CD4-positive, alpha-beta T cell treated with Interleukin-1 beta for 1 hour (primary cell): ENCODE results near the gene JMJD1C.
"Not testable (repeated sequence)": the region's sequence is repeated elsewhere in the genome, so short reads cannot be mapped to it uniquely, and the experiment has no call there.

Experiments
- DNase-seq, 2 donors: peaks; one replicate each; pipeline ENCODE4 v3.0.0-alpha.2; 2020 to 2022

Gene JMJD1C

GRCh38 chr10:63391812-63392211 is 74.0 kb downstream of the JMJD1C start:
- DNase-seq: no peak

- no peak for DNase-seq
Measured at GRCh38 chr10:63390521-63390920, 75.3 kb downstream of the JMJD1C start.

- DNase-seq: peak in 1 of 2 donors; percentile 35
Measured at GRCh38 chr10:63388421-63389031, 77.3 kb downstream of the JMJD1C start.

GRCh38 chr10:63385254-63385653 is 80.5 kb downstream of the JMJD1C start:
- no peak for DNase-seq

- DNase-seq: no peak
Measured at GRCh38 chr10:63384675-63385074, 81.1 kb downstream of the JMJD1C start.

GRCh38 chr10:63384001-63384400 is 81.8 kb downstream of the JMJD1C start:
- DNase-seq: no peak

GRCh38 chr10:63383141-63383540 is 82.6 kb downstream of the JMJD1C start:
- no peak for DNase-seq

- DNase-seq: no peak
Measured at GRCh38 chr10:63382066-63382465, 83.7 kb downstream of the JMJD1C start.

GRCh38 chr10:63377305-63377661 is 88.5 kb downstream of the JMJD1C start:
- not testable (repeated sequence) for DNase-seq

- no peak for DNase-seq
Measured at GRCh38 chr10:63376560-63377304, 89.0 kb downstream of the JMJD1C start.

GRCh38 chr10:63375859-63376258 is 89.9 kb downstream of the JMJD1C start:
- DNase-seq: no peak

- DNase-seq: no peak
Measured at GRCh38 chr10:63375458-63375857, 90.3 kb downstream of the JMJD1C start.

GRCh38 chr10:63374991-63375390 is 90.8 kb downstream of the JMJD1C start:
- DNase-seq: no peak

GRCh38 chr10:63373176-63373575 is 92.6 kb downstream of the JMJD1C start:
- no peak for DNase-seq

- DNase-seq: no peak
Measured at GRCh38 chr10:63369711-63370110, 96.1 kb downstream of the JMJD1C start.

- no peak for DNase-seq
Measured at GRCh38 chr10:63368365-63368764, 97.4 kb downstream of the JMJD1C start.

- DNase-seq: no peak
Measured at GRCh38 chr10:63366933-63367332, 98.8 kb downstream of the JMJD1C start.

GRCh38 chr10:63365976-63366765 is 99.6 kb downstream of the JMJD1C start:
- no peak for DNase-seq

GRCh38 chr10:63364918-63365317 is 100.9 kb downstream of the JMJD1C start:
- no peak for DNase-seq

- no peak for DNase-seq
Measured at GRCh38 chr10:63363951-63364350, 101.8 kb downstream of the JMJD1C start.

GRCh38 chr10:63355682-63356081 is 110.1 kb downstream of the JMJD1C start:
- no peak for DNase-seq

GRCh38 chr10:63352976-63353375 is 112.8 kb downstream of the JMJD1C start:
- DNase-seq: no peak

- DNase-seq: no peak
Measured at GRCh38 chr10:63348245-63348850, 117.4 kb downstream of the JMJD1C start.
